ENCODE measurements around the gene CCDC12.
A peak's percentile ranks its signal among the peaks of the same experiment; 100 is the strongest.

CCDC12 gene

DNA sequence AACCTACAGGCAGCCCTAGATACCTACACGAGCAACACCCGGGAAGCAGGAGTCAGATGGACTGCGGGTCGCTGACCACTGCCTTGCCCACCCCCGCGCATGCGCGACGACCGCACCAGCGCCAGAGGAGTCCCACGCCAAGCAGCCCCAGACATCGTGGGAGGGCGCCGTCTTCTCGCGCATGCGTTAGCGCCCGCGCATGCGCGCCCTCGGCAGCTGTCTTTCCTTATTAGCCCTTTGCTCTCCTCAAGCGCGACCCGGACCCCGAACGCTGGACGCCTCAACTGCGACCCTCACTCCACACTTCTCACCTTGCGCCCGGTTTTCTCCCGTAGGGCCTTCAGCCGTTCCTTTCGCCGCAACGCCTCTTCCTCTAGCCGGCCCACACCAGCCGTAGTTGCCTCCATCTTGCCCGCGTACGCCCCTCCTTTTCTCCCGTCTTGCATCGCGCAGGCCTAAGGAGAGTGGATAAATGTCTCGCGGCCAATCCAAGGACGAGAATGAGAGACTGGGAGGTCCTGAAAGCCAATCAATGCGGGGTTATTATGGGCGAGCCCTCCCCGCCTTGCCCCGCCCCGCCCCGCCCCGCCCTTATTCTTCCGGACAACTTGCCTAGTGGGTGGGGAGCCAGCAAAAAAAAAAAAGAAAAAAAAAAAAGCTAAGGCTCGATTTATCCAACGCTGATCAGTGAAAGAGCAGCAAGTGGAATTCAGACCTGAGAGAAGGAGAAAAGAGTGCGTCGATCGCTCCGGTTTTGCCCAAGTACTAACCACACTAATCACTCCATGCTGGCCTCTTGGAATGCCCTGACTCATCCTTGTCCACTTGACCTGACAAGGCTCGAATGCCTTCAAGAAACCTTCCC is at the start of gene CCDC12:
Gene CCDC12 (minus strand): TSS at position 420 of the 865 bp plus-strand sequence. CDS start 13 bp downstream, at position 407.
- H3K4me3 ChIP-seq (ENCODE audit: low read depth, low read length) = peak within 1 kb of the TSS; percentile 98

GRCh38 chr3:47024932-47025331 is 48.4 kb upstream of the CCDC12 start:
- no peak overlapping the region for H3K4me3 ChIP-seq (ENCODE audit: low read depth, low read length)

DNA sequence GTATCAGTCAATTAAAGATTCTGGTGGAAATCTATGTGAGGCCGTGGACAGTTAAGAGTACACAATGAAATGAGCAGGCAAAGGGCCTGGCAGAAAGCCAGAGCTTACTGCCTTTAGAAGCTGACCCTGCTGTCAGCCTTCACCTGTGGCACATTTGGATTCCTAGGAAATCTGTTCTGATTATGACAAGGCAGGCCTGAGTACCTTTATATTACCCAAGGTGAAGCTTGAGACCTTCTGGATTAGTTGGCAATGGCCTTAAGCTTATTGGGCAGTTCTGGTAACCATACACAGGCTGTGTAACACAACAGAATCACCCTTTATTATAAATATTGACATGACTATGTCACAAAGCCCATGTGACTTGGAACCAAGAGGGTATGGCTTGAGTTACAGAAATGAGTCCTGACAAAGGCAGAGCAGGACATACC is 46.1 kb upstream of the CCDC12 start:
- no peak overlapping the region for H3K4me3 ChIP-seq (ENCODE audit: low read depth, low read length)

GRCh38 chr3:47020311-47020710 is 43.8 kb upstream of the CCDC12 start:
- H3K4me3 ChIP-seq (ENCODE audit: low read depth, low read length) = no peak overlapping the region

DNA sequence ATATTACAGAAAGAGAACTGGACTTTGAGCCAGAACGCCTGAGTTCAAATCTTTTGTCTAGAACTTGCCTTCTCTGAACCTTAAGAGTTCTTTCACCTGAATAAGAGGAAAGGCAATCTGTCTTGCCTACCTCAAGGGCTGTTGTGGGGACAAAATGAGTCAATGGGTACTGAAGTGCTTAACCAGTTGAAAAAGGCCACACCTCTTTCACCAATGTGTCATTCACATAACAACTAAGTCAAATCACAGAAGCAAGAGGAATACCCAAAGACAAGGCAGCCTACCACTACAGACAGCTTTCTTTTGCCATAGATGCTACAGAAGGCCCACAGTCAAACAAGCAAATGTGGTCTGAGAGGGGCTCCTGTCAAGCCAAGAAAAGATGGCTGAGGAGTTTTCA is 42.7 kb upstream of the CCDC12 start:
- no peak overlapping the region for H3K4me3 ChIP-seq (ENCODE audit: low read depth, low read length)

- H3K4me3 ChIP-seq (ENCODE audit: low read depth, low read length) = no peak overlapping the region
Observed at GRCh38 chr3:47018269-47018611, 41.7 kb upstream of the CCDC12 start.

DNA sequence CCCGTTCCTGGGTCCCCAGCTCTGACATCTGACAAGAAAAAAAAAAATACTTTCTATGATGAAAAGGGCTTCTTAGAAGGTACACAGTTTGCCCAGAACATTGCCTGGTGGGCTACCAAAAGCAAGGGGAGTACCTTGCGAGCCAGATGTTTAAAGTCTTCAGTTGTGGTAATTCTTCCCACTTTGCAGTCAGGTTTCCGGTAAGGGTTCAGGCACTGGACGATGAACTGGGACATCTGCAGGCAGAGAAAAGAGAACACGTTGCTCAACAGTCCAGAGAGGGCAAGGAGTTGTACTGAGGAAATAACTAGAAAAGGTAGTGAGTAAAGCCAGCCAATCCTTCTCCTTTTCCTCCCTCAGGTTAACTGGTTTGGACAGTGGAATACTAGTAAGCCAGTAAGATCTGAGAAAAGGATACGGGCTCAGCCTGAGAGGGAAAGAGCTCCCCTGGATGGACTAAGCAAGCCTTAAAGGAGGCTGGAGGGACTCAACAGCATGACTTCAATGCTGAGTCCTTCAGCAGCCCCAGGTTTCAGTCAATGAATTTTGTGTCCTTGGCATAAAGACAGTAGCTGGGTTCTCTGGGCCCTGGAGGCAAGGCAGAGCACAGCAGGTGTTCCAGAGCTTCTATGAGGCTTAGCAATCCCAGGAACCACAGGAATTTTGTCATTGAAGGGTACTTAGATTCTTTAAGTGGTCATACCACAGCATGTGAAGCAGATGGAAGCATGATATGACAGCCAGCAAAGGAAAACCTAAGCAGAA is 41.1 kb upstream of the CCDC12 start:
- H3K4me3 ChIP-seq (ENCODE audit: low read depth, low read length) = no peak overlapping the region

DNA sequence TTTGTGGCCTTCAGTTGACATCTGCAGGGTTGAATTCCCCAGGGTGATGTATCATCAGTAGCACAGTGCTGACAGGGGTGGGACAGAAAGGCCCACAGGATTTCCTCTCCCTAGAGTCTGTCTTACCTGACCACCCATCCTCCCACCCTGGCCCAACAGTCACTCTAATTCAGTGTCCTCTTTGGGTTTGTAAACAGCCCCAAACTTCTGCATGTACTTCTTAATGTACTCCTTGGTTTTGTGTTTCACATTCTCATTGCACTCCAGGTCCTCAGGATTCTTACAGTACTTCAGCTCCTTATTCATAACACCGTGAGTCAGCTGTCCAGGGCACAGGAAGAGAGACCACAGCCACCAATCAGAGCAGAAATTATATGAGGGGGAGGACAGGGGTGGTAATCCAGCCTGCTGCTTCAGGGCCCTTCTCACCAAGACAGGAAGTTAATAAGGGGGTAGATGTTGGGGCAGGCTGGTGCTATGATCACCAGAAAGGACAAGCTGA is 40.4 kb upstream of the CCDC12 start:
- H3K4me3 ChIP-seq (ENCODE audit: low read depth, low read length) = no peak overlapping the region

DNA sequence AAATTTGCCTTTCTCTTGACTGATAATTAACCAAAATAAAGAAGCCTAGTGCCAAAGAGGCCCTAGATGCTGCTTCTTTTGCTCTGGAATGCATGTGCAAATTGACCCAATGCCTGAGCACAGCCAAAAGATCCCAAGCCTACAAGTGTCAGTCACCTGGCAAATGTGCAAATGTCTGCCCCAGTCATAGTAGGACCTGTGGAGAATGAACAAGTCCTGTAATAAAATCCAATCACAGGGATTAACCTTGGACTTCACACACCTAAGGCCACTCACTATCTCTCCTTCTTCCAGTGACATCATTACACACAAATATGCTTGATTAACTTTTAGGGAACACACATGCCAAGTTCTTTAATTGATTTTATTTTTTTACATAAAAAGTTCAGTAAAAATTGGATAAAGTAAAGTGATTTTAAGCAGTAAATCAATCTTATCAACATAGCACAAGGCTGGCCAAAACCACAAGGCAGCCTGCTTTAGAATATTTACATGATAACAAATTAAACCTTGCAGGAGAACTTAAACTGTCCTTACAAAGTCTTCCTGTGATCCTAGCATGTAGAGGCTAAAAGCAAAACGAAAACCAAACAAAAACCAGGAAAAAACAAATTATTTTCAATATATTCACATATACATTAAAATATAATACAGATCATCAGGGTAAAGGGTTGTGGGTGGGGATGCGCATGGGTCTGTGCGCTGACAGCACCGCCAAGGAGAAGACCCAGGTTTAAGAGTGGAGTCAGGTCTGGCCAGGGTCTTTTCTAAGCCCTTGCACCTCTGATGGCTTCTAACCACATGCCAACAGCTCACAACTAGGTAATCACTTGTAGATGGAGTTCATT is 39.8 kb upstream of the CCDC12 start:
- no peak overlapping the region for H3K4me3 ChIP-seq (ENCODE audit: low read depth, low read length)

DNA sequence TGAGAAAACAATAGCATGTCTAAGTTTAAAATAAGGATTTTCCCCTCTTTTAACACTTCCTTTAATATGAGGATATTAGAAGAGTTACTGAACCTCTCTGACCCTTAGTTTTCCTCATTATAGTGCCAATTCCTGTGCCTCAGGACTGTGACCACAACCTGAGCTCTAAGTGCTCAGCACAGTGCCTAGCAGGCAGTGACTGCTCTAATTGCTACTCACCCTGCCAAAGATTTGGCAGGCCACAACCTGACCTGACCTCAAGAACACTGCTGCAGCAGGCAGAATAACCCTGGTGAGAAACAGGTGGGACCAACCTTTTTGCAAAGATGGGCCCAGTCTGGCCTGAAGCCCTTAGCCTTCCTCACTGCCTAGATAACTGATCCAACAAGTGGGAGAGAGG is 38.6 kb upstream of the CCDC12 start:
- no peak overlapping the region for H3K4me3 ChIP-seq (ENCODE audit: low read depth, low read length)

- no peak overlapping the region for H3K4me3 ChIP-seq (ENCODE audit: low read depth, low read length)
Observed at GRCh38 chr3:47014036-47014435, 37.5 kb upstream of the CCDC12 start.

DNA sequence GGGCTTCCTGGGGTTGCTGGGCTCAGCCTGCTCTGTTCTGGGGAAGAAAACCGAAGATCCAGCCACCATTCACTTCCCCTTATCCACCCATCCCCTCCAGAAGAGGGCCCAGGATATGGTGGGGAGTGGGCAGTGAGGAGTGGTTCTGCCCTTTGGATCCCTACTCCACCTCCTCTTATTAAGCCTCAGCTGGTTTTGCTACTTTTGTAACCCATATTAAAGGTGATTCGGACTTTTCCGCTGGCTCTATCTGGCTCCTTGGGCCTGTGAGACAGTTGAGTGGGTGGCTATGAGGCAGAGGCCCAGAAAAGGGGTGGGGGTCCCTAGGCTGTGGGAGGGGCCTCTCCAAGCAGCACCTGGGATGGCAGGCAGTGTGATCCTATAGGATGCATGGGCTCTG is 36.7 kb upstream of the CCDC12 start:
- H3K4me3 ChIP-seq (ENCODE audit: low read depth, low read length) = no peak overlapping the region

- no peak overlapping the region for H3K4me3 ChIP-seq (ENCODE audit: low read depth, low read length)
Observed at GRCh38 chr3:47012342-47013230, 36.0 kb upstream of the CCDC12 start.

DNA sequence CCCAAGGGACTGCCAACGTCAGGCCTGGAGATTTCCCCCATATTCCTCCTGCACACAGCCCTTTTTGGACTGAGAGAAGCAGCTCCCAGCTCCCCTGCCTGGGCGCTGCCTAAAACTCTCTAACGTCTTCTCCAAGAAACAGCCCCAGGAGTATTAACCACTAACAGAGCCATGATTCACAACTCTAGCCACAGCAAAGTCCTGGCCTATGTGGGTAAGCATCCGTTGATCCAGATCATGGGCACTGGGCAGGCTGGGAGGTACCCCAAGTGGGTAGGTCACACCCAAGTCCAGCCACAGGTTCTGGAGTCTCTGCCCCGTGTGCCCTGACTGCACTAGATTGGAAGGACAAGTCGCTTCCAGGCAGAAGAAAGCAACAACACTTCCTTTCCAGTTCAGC is 34.8 kb upstream of the CCDC12 start:
- no peak overlapping the region for H3K4me3 ChIP-seq (ENCODE audit: low read depth, low read length)

- no peak overlapping the region for H3K4me3 ChIP-seq (ENCODE audit: low read depth, low read length)
Observed at GRCh38 chr3:47010910-47011309, 34.4 kb upstream of the CCDC12 start.

DNA sequence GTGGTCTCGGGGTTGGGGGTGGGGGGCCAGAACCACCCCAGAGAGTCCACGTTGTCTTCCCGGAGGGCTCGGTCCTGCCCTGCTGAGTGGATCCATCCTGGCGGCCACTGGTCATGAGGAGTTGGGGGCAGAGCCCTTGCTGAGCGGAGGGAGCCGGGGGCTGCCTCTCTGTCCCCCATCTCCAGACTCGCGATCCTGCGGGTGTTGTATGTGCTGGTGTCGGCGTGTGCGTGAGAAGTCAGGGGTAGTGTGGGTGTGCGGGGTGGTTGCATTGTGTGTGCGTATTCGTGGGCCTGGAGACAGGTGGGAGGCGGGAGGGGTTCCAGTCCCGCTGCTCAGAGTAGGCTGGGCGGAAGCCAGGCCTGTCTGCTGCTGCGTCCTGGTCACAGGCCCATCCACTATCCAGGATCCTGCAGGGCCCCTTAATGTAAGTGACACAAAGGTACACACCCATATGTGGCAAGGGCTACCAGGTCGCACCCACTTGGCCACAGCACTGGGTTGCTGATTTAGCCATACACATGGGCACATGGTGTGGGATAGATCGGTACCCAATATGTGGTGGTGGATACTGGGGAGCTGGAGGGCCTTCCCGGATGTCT is 33.7 kb upstream of the CCDC12 start:
- H3K4me3 ChIP-seq (ENCODE audit: low read depth, low read length) = no peak overlapping the region

GRCh38 chr3:47009225-47010110 is 32.9 kb upstream of the CCDC12 start:
- peak overlapping the region; percentile 60 for H3K4me3 ChIP-seq (ENCODE audit: low read depth, low read length)

GRCh38 chr3:47008851-47009224 is 32.3 kb upstream of the CCDC12 start:
- H3K4me3 ChIP-seq (ENCODE audit: low read depth, low read length) = no peak overlapping the region

All from iPS-11a (cell line).